Astrocyte (in vitro differentiated cells and primary cell): ENCODE data around the gene ACKR2. TPM values are rescaled to one million over a fixed set of nuclear protein-coding genes. Genes with fewer than 3 reads are reported as not detected.

Experiments
- DNase-seq: peaks from one replicate; pipeline ENCODE4 v3.0.0-alpha.2; 2010; ENCODE audit warnings: low read depth
- FAIRE-seq: peaks from 2 replicates; lab custom pipeline; 2011; peaks lifted over from hg19 to GRCh38; lab: Jason Lieb, UNC
- H2AFZ ChIP-seq: 2 replicates; pipeline ENCODE4 v1.6.0; 2012; ENCODE audit warnings: low read depth, low read length, inconsistent platforms
- H3K27ac ChIP-seq: 2 replicates; pipeline ENCODE4 v1.5.1; 2011; ENCODE audit warnings: low read depth, low read length, inconsistent platforms
- H3K27me3 ChIP-seq: 2 replicates; pipeline ENCODE4 v1.6.0; 2011; ENCODE audit warnings: low read length, inconsistent platforms; ENCODE audit not compliant: insufficient read depth
- H3K36me3 ChIP-seq: 2 replicates; pipeline ENCODE4 v1.5.1; 2011; ENCODE audit warnings: low read length, inconsistent platforms; ENCODE audit not compliant: insufficient read depth
- H3K4me1 ChIP-seq: 2 replicates; pipeline ENCODE4 v1.5.1; 2011; ENCODE audit warnings: low read length, inconsistent platforms; ENCODE audit not compliant: insufficient read depth
- H3K4me2 ChIP-seq: 2 replicates; pipeline ENCODE4 v1.6.0; 2012; ENCODE audit warnings: low read length, inconsistent platforms
- H3K4me3 ChIP-seq: 2 replicates; pipeline ENCODE4 v1.5.1; 2011; ENCODE audit warnings: low read depth, mild to moderate bottlenecking, low read length, inconsistent platforms; ENCODE audit not compliant: insufficient read depth
- H3K79me2 ChIP-seq: 2 replicates; pipeline ENCODE4 v1.6.0; 2012; ENCODE audit warnings: mild to moderate bottlenecking, low read length, inconsistent platforms; ENCODE audit not compliant: insufficient read depth
- H3K9ac ChIP-seq: 2 replicates; pipeline ENCODE4 v1.6.0; 2012; ENCODE audit warnings: mild to moderate bottlenecking, low read length, inconsistent platforms
- H3K9me3 ChIP-seq: 2 replicates; pipeline ENCODE4 v1.5.1; 2012; ENCODE audit warnings: low read depth, mild to moderate bottlenecking, low read length, inconsistent platforms; ENCODE audit not compliant: insufficient read depth
- H4K20me1 ChIP-seq: 2 replicates; pipeline ENCODE4 v1.6.0; 2012; ENCODE audit warnings: low read length, inconsistent platforms; ENCODE audit not compliant: insufficient read depth
- H3K27ac Mint-ChIP-seq: one replicate; pipeline ENCODE4 v1.8.0; 2021; ENCODE audit warnings: mild to moderate bottlenecking, mixed read lengths; ENCODE audit not compliant: unreplicated experiment
- H3K27me3 Mint-ChIP-seq: one replicate; pipeline ENCODE4 v1.8.0; 2021; ENCODE audit warnings: low read depth, mixed read lengths; ENCODE audit not compliant: unreplicated experiment
- H3K36me3 Mint-ChIP-seq: one replicate; pipeline ENCODE4 v1.8.0; 2021; ENCODE audit warnings: low read depth, mixed read lengths; ENCODE audit not compliant: unreplicated experiment
- H3K4me1 Mint-ChIP-seq: one replicate; pipeline ENCODE4 v1.8.0; 2021; ENCODE audit warnings: low read depth, mixed read lengths; ENCODE audit not compliant: unreplicated experiment
- H3K4me3 Mint-ChIP-seq: one replicate; pipeline ENCODE4 v1.8.0; 2021; ENCODE audit warnings: mild to moderate bottlenecking, moderate library complexity, mixed read lengths; ENCODE audit not compliant: unreplicated experiment
- H3K9me3 Mint-ChIP-seq: one replicate; pipeline ENCODE4 v1.8.0; 2021; ENCODE audit warnings: mild to moderate bottlenecking, mixed read lengths; ENCODE audit not compliant: unreplicated experiment
- EZH2 ChIP-seq: IDR thresholded peaks from 2 replicates; pipeline ENCODE4 v1.6.1; 2012; ENCODE audit warnings: mild to moderate bottlenecking, low read length, inconsistent platforms; ENCODE audit not compliant: insufficient read depth
- total RNA-seq: library from RNA; stranded (reverse); gene quantifications from 2 replicates; pipeline ENCODE4 v1.2.1, GENCODE V29; 2021
- TF ChIP-seq, protein P1 (sequence below): IDR thresholded peaks from 2 replicates; pipeline ENCODE4 v1.5.1; 2011; ENCODE audit warnings: low read depth, mild to moderate bottlenecking, inconsistent platforms, low read length, moderate library complexity; ENCODE audit not compliant: insufficient read depth

Gene ACKR2
- total RNA-seq, 1 donor from 2014 or later: 1.7 TPM

DNA sequence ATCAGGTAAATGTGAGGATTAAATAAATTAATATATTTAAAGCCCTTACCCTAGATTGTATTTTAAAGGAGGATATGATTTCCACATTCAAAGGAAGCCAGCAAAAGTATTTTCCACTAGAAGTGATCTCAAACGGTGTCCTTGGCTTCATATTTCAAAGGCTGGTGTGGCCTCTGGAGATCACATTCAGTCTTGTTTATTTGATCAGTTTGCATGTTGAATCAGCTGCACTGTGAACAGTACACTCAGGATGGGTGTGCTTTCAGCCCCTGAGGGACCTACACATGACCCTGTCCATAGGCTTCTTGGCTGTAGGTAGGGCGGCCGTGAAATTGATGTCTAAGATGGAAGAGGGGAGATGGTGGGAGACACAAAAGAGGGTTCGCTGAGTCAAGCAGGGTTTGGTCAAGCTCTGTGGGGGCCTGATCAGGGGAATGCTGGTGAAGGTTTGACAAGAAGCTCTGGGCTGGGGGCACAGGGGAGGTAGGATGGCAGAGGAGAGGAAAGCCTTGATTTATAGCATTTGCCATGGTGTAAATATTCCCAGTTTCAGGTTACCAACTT, 44.6 kb downstream of the ACKR2 start:
- DNase-seq: no peak
- no peak overlapping the region for H3K4me3 ChIP-seq
- no peak overlapping the region for H3K9ac ChIP-seq
- Mint-ChIP-seq H3K4me1 (peaks cover 23% of the 10 kb centered on the region), H3K9me3 (peaks cover under 1% of the 10 kb centered on the region), H3K27ac (peak overlapping the region; percentile 71), H3K4me3 (no peak overlapping the region), H3K27me3 (peaks cover 3% of the 10 kb centered on the region), H3K36me3 (no peaks in the 10 kb centered on the region)
- no peaks in the 10 kb centered on the region for H3K79me2 ChIP-seq
- H3K9me3 ChIP-seq: no peaks in the 10 kb centered on the region
- H3K36me3 ChIP-seq: no peaks in the 10 kb centered on the region
- H4K20me1 ChIP-seq: no peaks in the 10 kb centered on the region
- no peak overlapping the region for H3K4me2 ChIP-seq
- no peaks in the 10 kb centered on the region for H3K4me1 ChIP-seq
- no peak overlapping the region for H3K27ac ChIP-seq
- H3K27me3 ChIP-seq: peaks cover 5% of the 10 kb centered on the region
- no peak overlapping the region for H2AFZ ChIP-seq
- FAIRE-seq: no peak
- TF ChIP-seq, protein P1, sequence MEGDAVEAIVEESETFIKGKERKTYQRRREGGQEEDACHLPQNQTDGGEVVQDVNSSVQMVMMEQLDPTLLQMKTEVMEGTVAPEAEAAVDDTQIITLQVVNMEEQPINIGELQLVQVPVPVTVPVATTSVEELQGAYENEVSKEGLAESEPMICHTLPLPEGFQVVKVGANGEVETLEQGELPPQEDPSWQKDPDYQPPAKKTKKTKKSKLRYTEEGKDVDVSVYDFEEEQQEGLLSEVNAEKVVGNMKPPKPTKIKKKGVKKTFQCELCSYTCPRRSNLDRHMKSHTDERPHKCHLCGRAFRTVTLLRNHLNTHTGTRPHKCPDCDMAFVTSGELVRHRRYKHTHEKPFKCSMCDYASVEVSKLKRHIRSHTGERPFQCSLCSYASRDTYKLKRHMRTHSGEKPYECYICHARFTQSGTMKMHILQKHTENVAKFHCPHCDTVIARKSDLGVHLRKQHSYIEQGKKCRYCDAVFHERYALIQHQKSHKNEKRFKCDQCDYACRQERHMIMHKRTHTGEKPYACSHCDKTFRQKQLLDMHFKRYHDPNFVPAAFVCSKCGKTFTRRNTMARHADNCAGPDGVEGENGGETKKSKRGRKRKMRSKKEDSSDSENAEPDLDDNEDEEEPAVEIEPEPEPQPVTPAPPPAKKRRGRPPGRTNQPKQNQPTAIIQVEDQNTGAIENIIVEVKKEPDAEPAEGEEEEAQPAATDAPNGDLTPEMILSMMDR: no peak
- TF ChIP-seq EZH2: no peak

DNA sequence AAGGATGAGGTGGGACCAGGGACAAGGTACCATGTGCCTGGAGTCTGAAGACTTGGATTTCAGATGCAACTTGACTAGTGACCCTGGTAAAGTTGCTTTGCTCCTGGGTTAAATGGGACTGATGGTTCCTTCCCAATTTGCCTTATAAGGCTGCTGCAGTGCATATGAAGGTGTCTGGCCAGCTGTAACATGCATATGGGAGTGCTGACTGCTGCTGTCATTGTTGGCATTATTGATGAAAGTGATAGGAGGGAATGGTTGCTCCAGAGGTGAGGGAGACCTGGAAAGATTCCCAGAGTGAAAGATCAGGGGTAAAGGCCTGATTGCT, 45.9 kb downstream of the ACKR2 start:
- Histone ChIP-seq H4K20me1 (no peaks in the 10 kb centered on the region), H2AFZ (no peak overlapping the region), H3K36me3 (no peaks in the 10 kb centered on the region), H3K27me3 (peaks cover 5% of the 10 kb centered on the region), H3K4me1 (no peaks in the 10 kb centered on the region), H3K4me2 (no peak overlapping the region), H3K9me3 (no peaks in the 10 kb centered on the region), H3K79me2 (no peaks in the 10 kb centered on the region), H3K27ac (no peak overlapping the region), H3K9ac (no peak overlapping the region), H3K4me3 (no peak overlapping the region)
- H3K4me3 Mint-ChIP-seq: no peak overlapping the region
- peaks cover 7% of the 10 kb centered on the region for H3K9me3 Mint-ChIP-seq
- no peak for FAIRE-seq
- no peak for TF ChIP-seq EZH2
- TF ChIP-seq, protein P1: no peak
- H3K4me1 Mint-ChIP-seq: peaks cover 23% of the 10 kb centered on the region
- H3K36me3 Mint-ChIP-seq: no peaks in the 10 kb centered on the region
- DNase-seq: no peak
- H3K27ac Mint-ChIP-seq: no peak overlapping the region
- H3K27me3 Mint-ChIP-seq: peaks cover 6% of the 10 kb centered on the region

DNA sequence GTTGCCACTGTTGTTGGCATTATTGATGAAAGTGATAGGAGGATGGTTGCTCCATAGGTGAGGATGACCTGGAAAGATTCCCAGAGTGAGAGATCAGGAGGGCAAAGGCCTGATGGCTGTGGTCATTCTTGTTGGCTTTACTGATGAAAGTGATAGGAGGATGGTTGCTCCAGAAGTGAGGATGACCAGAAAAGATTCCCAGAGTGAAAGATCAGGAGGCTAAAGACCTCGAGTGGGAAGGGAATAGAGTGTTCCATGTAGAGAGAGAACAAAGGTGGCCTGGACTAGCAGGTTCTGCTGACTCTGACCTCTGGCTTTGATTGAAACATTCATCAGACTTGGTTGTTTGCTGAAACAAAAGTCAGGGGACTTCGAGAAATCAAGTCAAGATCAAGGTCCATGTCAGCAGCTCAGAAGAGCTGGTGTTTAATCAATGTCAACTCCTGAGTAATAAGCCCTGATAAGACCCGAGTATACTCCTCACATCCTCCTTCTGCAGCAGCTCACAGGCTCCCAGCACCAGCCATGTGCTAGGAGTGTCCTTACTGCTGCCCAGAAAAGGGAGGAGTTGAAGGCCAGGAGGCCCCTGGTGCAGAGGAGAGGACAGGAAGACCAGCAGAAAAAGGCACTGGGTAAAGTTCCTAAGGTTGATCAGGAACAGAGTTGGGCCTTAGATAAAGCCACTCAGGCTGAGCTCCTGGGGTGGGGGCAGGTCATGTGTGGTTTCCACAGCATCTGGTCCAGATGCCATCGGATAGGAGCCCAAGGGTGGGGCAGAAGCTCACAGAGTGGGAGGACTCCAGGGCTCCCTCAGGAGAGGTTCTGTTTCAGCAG, 46.5 kb downstream of the ACKR2 start:
- no peaks in the 10 kb centered on the region for H3K36me3 ChIP-seq
- no peaks in the 10 kb centered on the region for H3K79me2 ChIP-seq
- FAIRE-seq (no peak), DNase-seq (no peak)
- Mint-ChIP-seq H3K27ac (no peak overlapping the region), H3K4me3 (no peak overlapping the region), H3K27me3 (peaks cover 6% of the 10 kb centered on the region), H3K4me1 (peaks cover 20% of the 10 kb centered on the region), H3K9me3 (peaks cover 7% of the 10 kb centered on the region), H3K36me3 (no peaks in the 10 kb centered on the region)
- H3K4me1 ChIP-seq: no peaks in the 10 kb centered on the region
- no peaks in the 10 kb centered on the region for H4K20me1 ChIP-seq
- no peak overlapping the region for H3K4me2 ChIP-seq
- H3K4me3 ChIP-seq: no peak overlapping the region
- H2AFZ ChIP-seq: no peak overlapping the region
- H3K9ac ChIP-seq: no peak overlapping the region
- H3K27ac ChIP-seq: no peak overlapping the region
- no peaks in the 10 kb centered on the region for H3K9me3 ChIP-seq
- peaks cover 2% of the 10 kb centered on the region for H3K27me3 ChIP-seq
- no peak for TF ChIP-seq EZH2
- TF ChIP-seq, protein P1: no peak
